GM18511 (cell line): Measurements from ENCODE around the gene SKOR2.

Source experiments
- ATAC-seq: cut with Tn5 transposase; IDR thresholded peaks from one replicate; pipeline ENCODE4 v1.9.1; 2021; ENCODE audit warnings: mild to moderate bottlenecking, moderate library complexity; ENCODE audit not compliant: unreplicated experiment

Gene SKOR2

GRCh38 chr18:47260120-47260923 is 8.9 kb upstream of the SKOR2 start:
- ATAC-seq = no peak

GRCh38 chr18:47254341-47254939 is 3.0 kb upstream of the SKOR2 start:
- ATAC-seq = no peak

GRCh38 chr18:47253101-47253654 is 1.7 kb upstream of the SKOR2 start:
- ATAC-seq = no peak

- ATAC-seq = no peak
Observed at GRCh38 chr18:47250391-47251046, 941 bp downstream of the SKOR2 start.

GRCh38 chr18:47249314-47249981 is 2.0 kb downstream of the SKOR2 start:
- ATAC-seq = no peak

GRCh38 chr18:47248604-47249313 is 2.7 kb downstream of the SKOR2 start:
- ATAC-seq = no peak

GRCh38 chr18:47248115-47248603 is 3.3 kb downstream of the SKOR2 start:
- no peak for ATAC-seq

GRCh38 chr18:47247416-47248114 is 3.9 kb downstream of the SKOR2 start:
- no peak for ATAC-seq

GRCh38 chr18:47247036-47247415 is 4.4 kb downstream of the SKOR2 start:
- no peak for ATAC-seq

- no peak for ATAC-seq
Observed at GRCh38 chr18:47246027-47246971, 5.2 kb downstream of the SKOR2 start.

- ATAC-seq = no peak
Observed at GRCh38 chr18:47244086-47244485, 7.4 kb downstream of the SKOR2 start.

- ATAC-seq = no peak
Observed at GRCh38 chr18:47235096-47235495, 16.4 kb downstream of the SKOR2 start.

- ATAC-seq = no peak
Observed at GRCh38 chr18:47226660-47227059, 24.8 kb downstream of the SKOR2 start.

- ATAC-seq = no peak
Observed at GRCh38 chr18:47215554-47216138, 35.8 kb downstream of the SKOR2 start.

- no peak for ATAC-seq
Observed at GRCh38 chr18:47209171-47209570, 42.3 kb downstream of the SKOR2 start.

GRCh38 chr18:47206945-47207637 is 44.4 kb downstream of the SKOR2 start:
- ATAC-seq = no peak

GRCh38 chr18:47204908-47205522 is 46.4 kb downstream of the SKOR2 start:
- no peak for ATAC-seq
